MCF 10A (cell line): ENCODE results near the gene FBXW11. TPM values are rescaled to one million over a fixed set of nuclear protein-coding genes. Genes with fewer than 3 reads are reported as not detected.

Experiments
- BruUV-seq: library from RNA; stranded (reverse); fragments of 400-500 nt; replicated peaks from 2 replicates; lab custom pipeline; 2021; lab: Mats Ljungman, UMichigan
- CTCF ChIA-PET: fragments of 300-600 bp; sonication (Branson Sonifier 250); formaldehyde crosslinking; extraction: SDS; loops from one replicate; lab custom pipeline; 2021; ENCODE audit warnings: antibody characterized with exemption, inconsistent platforms; lab: Yijun Ruan, JAX
- POLR2A ChIA-PET: fragments of 300-600, 350-650 bp; sonication (Branson Sonifier 250); formaldehyde crosslinking; extraction: SDS; loops from one replicate; lab custom pipeline; 2020; ENCODE audit warnings: antibody characterized with exemption, inconsistent platforms; lab: Yijun Ruan, JAX
- DNase-seq: peaks from one replicate; pipeline ENCODE4 v3.0.0-alpha.2; 2018; ENCODE audit not compliant: unreplicated experiment
- H3K27ac Mint-ChIP-seq: one replicate; pipeline ENCODE4 v1.8.0; 2022; ENCODE audit warnings: mild to moderate bottlenecking, low read depth, mixed read lengths; ENCODE audit not compliant: unreplicated experiment
- H3K27me3 Mint-ChIP-seq: one replicate; pipeline ENCODE4 v1.8.0; 2022; ENCODE audit warnings: mixed read lengths; ENCODE audit not compliant: insufficient read depth, unreplicated experiment
- H3K36me3 Mint-ChIP-seq: one replicate; pipeline ENCODE4 v1.8.0; 2022; ENCODE audit warnings: mild to moderate bottlenecking, moderate library complexity, mixed read lengths; ENCODE audit not compliant: insufficient read depth, unreplicated experiment
- H3K4me1 Mint-ChIP-seq: one replicate; pipeline ENCODE4 v1.8.0; 2022; ENCODE audit warnings: mixed read lengths; ENCODE audit not compliant: insufficient read depth, unreplicated experiment
- H3K4me3 Mint-ChIP-seq: one replicate; pipeline ENCODE4 v1.8.0; 2022; ENCODE audit warnings: mild to moderate bottlenecking, moderate library complexity, mixed read lengths; ENCODE audit not compliant: unreplicated experiment
- H3K9me3 Mint-ChIP-seq: one replicate; pipeline ENCODE4 v1.8.0; 2022; ENCODE audit warnings: mixed read lengths; ENCODE audit not compliant: unreplicated experiment
- intact Hi-C: fragments of 100-400 bp; cut with micrococcal nuclease; formaldehyde crosslinking; loops from 2 replicates; pipeline ENCODE4 v1.14.1; 2022
- total RNA-seq: library from RNA; stranded (reverse); gene quantifications from 2 replicates; pipeline ENCODE4 v1.2.3, GENCODE V29; 2022
- TF ChIP-seq, protein P1 (sequence below): fragments of 200-600 bp; IDR thresholded peaks from one replicate; pipeline ENCODE4 v1.8.0; 2022; ENCODE audit warnings: antibody characterized with exemption, mild to moderate bottlenecking; ENCODE audit not compliant: unreplicated experiment

The FBXW11 gene
- total RNA-seq, 1 experiment from 2014 or later, result 64.7 TPM

DNA sequence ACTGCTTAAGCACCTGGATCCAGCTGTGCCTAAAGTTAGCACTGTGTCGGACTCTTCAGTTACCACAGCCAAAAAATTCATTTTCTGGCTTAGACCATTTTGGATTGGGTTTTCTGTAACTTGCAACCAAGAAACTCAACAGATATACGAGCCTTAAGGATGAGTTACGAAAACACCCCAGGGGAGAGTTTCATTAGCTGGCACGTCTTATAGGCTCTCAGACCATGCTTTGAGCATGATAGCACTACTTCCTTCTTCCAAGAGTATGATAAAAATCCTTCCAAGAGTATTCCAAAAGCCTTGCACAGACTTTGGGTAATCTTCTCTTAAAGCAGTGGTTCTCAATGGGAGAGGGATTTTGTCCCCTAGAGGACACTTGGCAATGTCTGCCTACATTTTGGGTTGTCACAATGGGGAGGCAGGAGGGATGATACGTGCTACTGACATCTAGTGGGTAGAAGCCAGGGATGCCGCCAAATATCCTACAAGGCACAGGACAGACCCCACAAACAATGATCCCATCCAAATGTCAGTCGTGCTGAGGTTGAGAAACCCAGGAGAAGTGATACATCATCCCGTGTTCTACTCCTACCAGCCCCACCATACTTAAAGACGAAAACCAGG lies 156.0 kb downstream of the FBXW11 start:
- H3K9me3 Mint-ChIP-seq, result no peaks in the 10 kb centered on the region
- POLR2A ChIA-PET, result no interaction called here
- no TSS peak for BruUV-seq
- intact Hi-C loops, result no loop called here
- CTCF ChIA-PET, result interaction anchor here (0.7 to 1.5 kb wide), 6 partner anchors 9 to 432 kb away, joined by 3 to 7 read pairs (median 4); no protein-coding TSS in a partner anchor
- H3K27me3 Mint-ChIP-seq, result no peaks in the 10 kb centered on the region
- H3K4me1 Mint-ChIP-seq, result no peaks in the 10 kb centered on the region
- no peak overlapping the region for H3K4me3 Mint-ChIP-seq
- TF ChIP-seq, protein P1, sequence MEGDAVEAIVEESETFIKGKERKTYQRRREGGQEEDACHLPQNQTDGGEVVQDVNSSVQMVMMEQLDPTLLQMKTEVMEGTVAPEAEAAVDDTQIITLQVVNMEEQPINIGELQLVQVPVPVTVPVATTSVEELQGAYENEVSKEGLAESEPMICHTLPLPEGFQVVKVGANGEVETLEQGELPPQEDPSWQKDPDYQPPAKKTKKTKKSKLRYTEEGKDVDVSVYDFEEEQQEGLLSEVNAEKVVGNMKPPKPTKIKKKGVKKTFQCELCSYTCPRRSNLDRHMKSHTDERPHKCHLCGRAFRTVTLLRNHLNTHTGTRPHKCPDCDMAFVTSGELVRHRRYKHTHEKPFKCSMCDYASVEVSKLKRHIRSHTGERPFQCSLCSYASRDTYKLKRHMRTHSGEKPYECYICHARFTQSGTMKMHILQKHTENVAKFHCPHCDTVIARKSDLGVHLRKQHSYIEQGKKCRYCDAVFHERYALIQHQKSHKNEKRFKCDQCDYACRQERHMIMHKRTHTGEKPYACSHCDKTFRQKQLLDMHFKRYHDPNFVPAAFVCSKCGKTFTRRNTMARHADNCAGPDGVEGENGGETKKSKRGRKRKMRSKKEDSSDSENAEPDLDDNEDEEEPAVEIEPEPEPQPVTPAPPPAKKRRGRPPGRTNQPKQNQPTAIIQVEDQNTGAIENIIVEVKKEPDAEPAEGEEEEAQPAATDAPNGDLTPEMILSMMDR, result peak; percentile 33
- peaks cover 5% of the 10 kb centered on the region for H3K36me3 Mint-ChIP-seq
- H3K27ac Mint-ChIP-seq, result no peak overlapping the region
- peak; percentile 51 for DNase-seq

DNA sequence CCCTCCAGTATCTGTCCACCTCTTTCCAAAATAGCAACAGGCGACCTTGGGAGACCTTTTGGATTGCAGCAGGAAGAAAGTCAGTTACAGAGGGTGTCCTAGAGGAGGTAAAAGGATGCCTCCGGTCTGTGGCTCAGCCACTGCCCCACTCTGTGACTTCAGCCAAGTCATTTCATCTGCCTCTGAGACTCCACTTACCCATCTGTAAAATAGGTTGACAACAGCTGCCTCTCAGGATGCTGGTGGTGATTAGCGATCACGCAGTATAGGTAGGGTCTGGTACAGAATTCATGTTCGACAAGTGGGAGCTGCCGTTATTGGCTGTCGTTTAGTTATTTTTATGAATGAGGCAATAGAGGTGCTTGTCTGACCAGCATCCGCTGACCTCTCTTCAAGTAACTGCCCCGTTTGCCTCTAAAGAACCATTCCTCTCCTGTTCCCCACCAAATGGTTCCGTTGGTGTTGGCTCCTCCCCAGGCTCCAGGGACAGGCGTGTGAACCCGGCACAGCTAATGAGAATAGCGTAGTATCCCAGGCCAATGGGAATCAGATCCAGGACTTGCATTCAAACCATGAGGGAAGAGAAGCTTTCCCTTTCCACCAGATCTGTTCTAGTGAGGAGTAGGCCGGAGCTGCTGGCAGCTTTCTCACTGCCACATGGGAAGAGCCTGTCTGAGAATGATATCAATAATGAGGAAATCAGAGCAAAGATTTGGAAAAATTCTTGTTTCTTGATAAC lies 156.7 kb downstream of the FBXW11 start:
- intact Hi-C loops, result no loop called here
- H3K9me3 Mint-ChIP-seq, result no peaks in the 10 kb centered on the region
- H3K4me3 Mint-ChIP-seq, result no peak overlapping the region
- TF ChIP-seq, protein P1, result no peak
- H3K27ac Mint-ChIP-seq, result no peak overlapping the region
- ChIA-PET POLR2A (interaction anchor here (0.6 kb wide), 1 partner anchor 41 kb away, joined by 3 read pairs; no protein-coding TSS in a partner anchor), CTCF (interaction anchor here (0.7 to 1.5 kb wide), 8 partner anchors 8 to 431 kb away, joined by 3 to 7 read pairs (median 4); no protein-coding TSS in a partner anchor)
- H3K36me3 Mint-ChIP-seq, result peaks cover 5% of the 10 kb centered on the region
- H3K27me3 Mint-ChIP-seq, result no peaks in the 10 kb centered on the region
- BruUV-seq, result no TSS peak
- no peaks in the 10 kb centered on the region for H3K4me1 Mint-ChIP-seq
- DNase-seq, result no peak

DNA sequence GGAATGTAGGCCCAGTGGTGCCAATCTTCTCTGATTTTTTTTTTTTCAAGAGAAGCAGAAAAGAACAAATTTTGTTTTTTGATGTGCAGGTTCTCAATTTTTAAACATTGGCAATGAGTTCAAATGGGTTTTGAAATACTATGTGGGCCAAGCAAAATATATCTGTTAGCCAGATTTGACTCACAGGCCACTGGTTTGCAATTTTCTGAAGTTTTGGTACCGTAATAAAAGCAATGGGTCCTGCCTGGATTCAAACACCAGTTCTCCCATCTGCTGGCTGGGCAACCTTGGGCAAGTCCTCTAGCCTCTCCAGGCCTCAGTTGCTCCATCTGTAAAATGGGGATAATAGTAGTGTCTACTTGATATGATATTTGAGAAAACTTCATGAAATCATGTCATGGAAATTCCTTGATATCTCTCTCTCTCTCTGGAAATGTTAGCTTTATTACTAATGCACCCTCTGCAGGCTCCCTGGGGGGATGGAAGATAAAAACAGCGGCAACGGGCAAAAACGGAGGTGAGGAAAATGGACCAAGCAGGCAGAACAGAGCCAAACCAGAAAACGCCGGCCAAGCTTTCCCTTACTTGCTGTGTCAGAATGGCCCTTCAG lies 157.4 kb downstream of the FBXW11 start:
- intact Hi-C loops, result no loop called here
- Mint-ChIP-seq H3K9me3 (no peaks in the 10 kb centered on the region), H3K27ac (no peak overlapping the region), H3K36me3 (peaks cover 5% of the 10 kb centered on the region), H3K27me3 (no peaks in the 10 kb centered on the region), H3K4me1 (no peaks in the 10 kb centered on the region), H3K4me3 (no peak overlapping the region)
- POLR2A ChIA-PET, result interaction anchor here (0.6 kb wide), 1 partner anchor 41 kb away, joined by 3 read pairs; no protein-coding TSS in a partner anchor
- CTCF ChIA-PET, result interaction anchor here (0.7 to 1.5 kb wide), 7 partner anchors 13 to 431 kb away, joined by 3 to 7 read pairs (median 3); no protein-coding TSS in a partner anchor
- DNase-seq, result no peak
- no TSS peak for BruUV-seq
- TF ChIP-seq, protein P1, result no peak

DNA sequence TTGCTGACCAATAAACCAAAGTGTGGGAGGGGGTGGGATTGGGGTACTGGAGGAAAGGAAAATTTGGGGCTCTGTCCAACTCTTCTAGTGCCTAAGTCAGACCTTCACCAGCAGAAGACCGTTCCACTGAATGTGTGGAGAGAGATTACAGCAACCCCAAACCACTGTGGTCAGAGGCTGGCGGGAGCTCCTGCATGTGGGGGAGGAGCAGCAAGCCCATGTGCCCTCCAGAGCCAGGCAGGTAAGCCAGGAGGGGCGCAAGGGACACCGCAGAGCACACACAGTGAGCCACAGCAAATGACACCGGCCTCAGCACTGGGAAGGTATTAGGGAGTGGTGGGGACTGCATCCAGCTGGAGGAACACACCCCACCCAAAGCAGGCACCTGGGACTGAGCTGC lies 158.0 kb downstream of the FBXW11 start:
- TF ChIP-seq, protein P1, result no peak
- ChIA-PET CTCF (interaction anchor here (0.6 to 2.9 kb wide), 8 partner anchors 8 to 430 kb away, joined by 3 to 18 read pairs (median 3); no protein-coding TSS in a partner anchor), POLR2A (no interaction called here)
- no peaks in the 10 kb centered on the region for H3K9me3 Mint-ChIP-seq
- no peaks in the 10 kb centered on the region for H3K4me1 Mint-ChIP-seq
- H3K27ac Mint-ChIP-seq, result no peak overlapping the region
- intact Hi-C loops, result no loop called here
- H3K27me3 Mint-ChIP-seq, result no peaks in the 10 kb centered on the region
- peaks cover under 1% of the 10 kb centered on the region for H3K36me3 Mint-ChIP-seq
- H3K4me3 Mint-ChIP-seq, result no peak overlapping the region
- no peak for DNase-seq
- BruUV-seq, result no TSS peak
